Suprapubic skin (tissue), 4 donors: ENCODE measurements around the gene ABTB1. TPM values are rescaled to one million over a fixed set of nuclear protein-coding genes. Genes with fewer than 3 reads are reported as not detected.
"Not testable (repeated sequence)": the region's sequence is repeated elsewhere in the genome, so short reads cannot be mapped to it uniquely, and the experiment has no call there.

Source experiments
- DNase-seq, 2 donors: peaks; one replicate each; pipeline ENCODE4 v3.0.0-alpha.2; 2019; ENCODE audit warnings: low spot score in 2 of 2
- H3K27ac ChIP-seq: fragments of 200-600 bp; sonication (generic); one replicate; pipeline ENCODE4 v1.5.1; 2019
- H3K27me3 ChIP-seq: fragments of 200-600 bp; sonication (generic); one replicate; pipeline ENCODE4 v1.5.1; 2019
- H3K36me3 ChIP-seq: fragments of 200-600 bp; sonication (generic); one replicate; pipeline ENCODE4 v1.5.1; 2019
- H3K4me1 ChIP-seq: fragments of 200-600 bp; sonication (generic); one replicate; pipeline ENCODE4 v1.5.1; 2019
- H3K4me3 ChIP-seq: fragments of 200-600 bp; sonication (generic); one replicate; pipeline ENCODE4 v1.5.1; 2019; ENCODE audit warnings: mild to moderate bottlenecking
- H3K9me3 ChIP-seq: fragments of 200-600 bp; sonication (generic); one replicate; pipeline ENCODE4 v1.5.1; 2019
- EP300 ChIP-seq: sonication (generic); formaldehyde crosslinking; IDR thresholded peaks from one replicate; pipeline ENCODE4 v1.6.1; 2017; ENCODE audit warnings: antibody characterized with exemption
- POLR2A ChIP-seq, 2 donors: fragments of 450-650 bp; IDR thresholded peaks; one replicate each; pipeline ENCODE4 v1.6.1; 2017; ENCODE audit warnings: antibody characterized with exemption in 2 of 2, mild to moderate bottlenecking in 2 of 2, moderate library complexity in 2 of 2
- POLR2AphosphoS5 ChIP-seq, 3 donors: sonication (generic); formaldehyde crosslinking; IDR thresholded peaks; one replicate each; pipeline ENCODE4 v1.6.1; 2017; ENCODE audit warnings: antibody characterized with exemption in 3 of 3
- WGBS: methylation state at CpG from one replicate; pipeline ENCODE4 v1.1.5; 2018; 5-methylcytosine and 5-hydroxymethylcytosine counted together
- total RNA-seq, 4 donors: library from RNA; depleted of rRNA; stranded (reverse); fragments of >200 nt; gene quantifications; one replicate each; pipeline ENCODE4 v1.1.0, GENCODE V29; 2016
- TF ChIP-seq, protein P1 (sequence below), 2 donors: fragments of 200-600 bp in 1 of 2; fragments of 450-650 bp in 1 of 2; sonication (generic) in 1 of 2; IDR thresholded peaks; one replicate each; pipeline ENCODE4 v1.5.1; 2016 to 2019; ENCODE audit warnings: antibody characterized with exemption in 2 of 2, mild to moderate bottlenecking in 1 of 2, moderate library complexity in 1 of 2

ABTB1 gene
- total RNA-seq, 4 donors from 2014 or later: 19.9 to 66.1 (median 35.8) TPM

DNA sequence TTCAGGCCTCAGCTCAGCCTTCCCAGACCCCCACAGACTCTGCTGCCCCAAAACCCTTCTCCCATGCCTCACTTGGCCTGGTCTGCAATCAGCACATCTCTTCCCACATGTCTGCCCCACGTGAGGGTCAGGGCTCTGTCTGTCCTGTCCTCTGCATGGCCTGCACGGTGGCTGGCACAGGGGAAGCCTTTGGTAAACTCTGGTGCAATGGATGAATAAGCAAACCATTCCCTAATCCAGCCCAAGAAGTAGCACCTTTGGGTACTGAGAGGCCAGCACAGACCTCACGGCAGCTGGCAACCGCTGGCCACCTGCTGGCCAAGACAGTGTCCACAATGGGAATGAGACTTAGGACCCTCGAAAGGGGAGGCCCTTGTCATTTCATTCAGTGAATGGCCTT, 27.7 kb downstream of the ABTB1 start:
- peaks cover 56% of the 10 kb centered on the region for H3K4me1 ChIP-seq
- no peak overlapping the region for H3K4me3 ChIP-seq
- H3K27me3 ChIP-seq: no peaks in the 10 kb centered on the region
- H3K36me3 ChIP-seq: no peaks in the 10 kb centered on the region
- no peak for DNase-seq
- 75% methylated on average over 5 of the region's 5 CpGs for WGBS
- TF ChIP-seq, protein P1, sequence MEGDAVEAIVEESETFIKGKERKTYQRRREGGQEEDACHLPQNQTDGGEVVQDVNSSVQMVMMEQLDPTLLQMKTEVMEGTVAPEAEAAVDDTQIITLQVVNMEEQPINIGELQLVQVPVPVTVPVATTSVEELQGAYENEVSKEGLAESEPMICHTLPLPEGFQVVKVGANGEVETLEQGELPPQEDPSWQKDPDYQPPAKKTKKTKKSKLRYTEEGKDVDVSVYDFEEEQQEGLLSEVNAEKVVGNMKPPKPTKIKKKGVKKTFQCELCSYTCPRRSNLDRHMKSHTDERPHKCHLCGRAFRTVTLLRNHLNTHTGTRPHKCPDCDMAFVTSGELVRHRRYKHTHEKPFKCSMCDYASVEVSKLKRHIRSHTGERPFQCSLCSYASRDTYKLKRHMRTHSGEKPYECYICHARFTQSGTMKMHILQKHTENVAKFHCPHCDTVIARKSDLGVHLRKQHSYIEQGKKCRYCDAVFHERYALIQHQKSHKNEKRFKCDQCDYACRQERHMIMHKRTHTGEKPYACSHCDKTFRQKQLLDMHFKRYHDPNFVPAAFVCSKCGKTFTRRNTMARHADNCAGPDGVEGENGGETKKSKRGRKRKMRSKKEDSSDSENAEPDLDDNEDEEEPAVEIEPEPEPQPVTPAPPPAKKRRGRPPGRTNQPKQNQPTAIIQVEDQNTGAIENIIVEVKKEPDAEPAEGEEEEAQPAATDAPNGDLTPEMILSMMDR (IDR thresholded peaks at IDR 0.05): no peak
- TF ChIP-seq POLR2AphosphoS5 (IDR thresholded peaks at IDR 0.05) (no peak), EP300 (no peak), POLR2A (IDR thresholded peaks at IDR 0.05) (no peak)
- no peaks in the 10 kb centered on the region for H3K9me3 ChIP-seq
- H3K27ac ChIP-seq: no peak overlapping the region

DNA sequence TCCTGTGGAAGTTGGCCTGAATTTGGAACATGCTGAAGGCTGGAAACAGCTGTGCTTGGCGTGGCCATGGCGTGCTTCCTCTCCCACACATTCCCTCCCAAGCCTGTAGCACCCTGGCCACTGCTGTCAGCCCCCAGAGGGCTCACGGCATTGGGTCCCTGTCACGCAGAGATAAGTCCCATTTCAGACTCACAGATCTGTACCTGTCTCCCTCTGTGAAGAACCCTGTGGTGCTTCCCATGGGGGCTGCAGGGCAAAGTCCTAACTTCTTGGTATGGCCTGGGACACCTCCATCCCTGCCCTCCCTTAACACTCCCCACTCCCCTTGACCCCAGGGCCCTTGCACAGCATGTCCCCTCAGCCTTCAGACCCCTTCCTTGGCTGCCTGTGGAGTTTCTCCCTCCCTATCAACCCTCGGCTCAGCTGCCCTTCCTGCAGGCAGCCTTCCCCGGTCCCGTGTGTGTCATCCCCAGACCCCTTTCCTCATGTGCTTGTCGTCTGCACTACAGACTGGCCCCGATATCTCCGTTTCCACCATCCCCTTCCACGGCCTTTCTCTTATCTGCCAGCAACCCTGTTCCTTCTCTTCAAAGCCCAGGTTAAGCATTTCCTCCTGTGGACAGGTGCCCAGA, 28.6 kb downstream of the ABTB1 start:
- H3K4me1 ChIP-seq: peaks cover 54% of the 10 kb centered on the region
- H3K4me3 ChIP-seq: no peak overlapping the region
- no peak for TF ChIP-seq EP300
- no peak for TF ChIP-seq POLR2A (IDR thresholded peaks at IDR 0.05)
- TF ChIP-seq, protein P1 (IDR thresholded peaks at IDR 0.05): no peak
- TF ChIP-seq POLR2AphosphoS5 (IDR thresholded peaks at IDR 0.05): no peak
- no peaks in the 10 kb centered on the region for H3K36me3 ChIP-seq
- peak in 1 of 2 donors; percentile 53 for DNase-seq
- 64% methylated on average over 11 of the region's 11 CpGs for WGBS
- no peaks in the 10 kb centered on the region for H3K9me3 ChIP-seq
- no peak overlapping the region for H3K27ac ChIP-seq
- no peaks in the 10 kb centered on the region for H3K27me3 ChIP-seq

DNA sequence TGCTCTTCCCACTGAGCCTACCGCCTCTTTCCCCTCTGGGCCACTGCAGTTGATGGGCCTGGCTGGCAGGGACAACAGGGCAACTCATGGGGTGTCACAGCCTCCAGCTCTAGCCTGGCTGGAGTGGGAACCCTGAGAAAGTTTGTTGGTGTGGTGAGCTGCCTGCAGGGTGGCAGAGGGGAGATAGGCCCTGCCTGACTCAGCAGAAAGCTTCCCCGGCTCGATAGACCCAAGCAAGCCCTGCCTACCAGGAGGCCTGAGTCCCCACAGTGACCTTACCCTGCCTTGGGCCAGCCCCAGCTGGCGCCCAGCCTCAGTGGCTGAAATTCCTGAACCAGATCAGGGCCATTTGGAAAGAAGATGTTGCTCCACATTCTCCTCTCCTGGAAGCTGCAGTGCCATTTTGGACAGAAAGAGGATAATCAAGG, 29.4 kb downstream of the ABTB1 start:
- TF ChIP-seq, protein P1 (IDR thresholded peaks at IDR 0.05): no peak
- no peak for TF ChIP-seq EP300
- TF ChIP-seq POLR2AphosphoS5 (IDR thresholded peaks at IDR 0.05): no peak
- no peak for TF ChIP-seq POLR2A (IDR thresholded peaks at IDR 0.05)
- no peaks in the 10 kb centered on the region for H3K36me3 ChIP-seq
- peak in 1 of 2 donors; percentile 58 for DNase-seq
- H3K27ac ChIP-seq: no peak overlapping the region
- WGBS: 66% methylated on average over 4 of the region's 4 CpGs
- no peak overlapping the region for H3K4me3 ChIP-seq
- H3K27me3 ChIP-seq: no peaks in the 10 kb centered on the region
- no peaks in the 10 kb centered on the region for H3K9me3 ChIP-seq
- H3K4me1 ChIP-seq: peaks cover 52% of the 10 kb centered on the region

DNA sequence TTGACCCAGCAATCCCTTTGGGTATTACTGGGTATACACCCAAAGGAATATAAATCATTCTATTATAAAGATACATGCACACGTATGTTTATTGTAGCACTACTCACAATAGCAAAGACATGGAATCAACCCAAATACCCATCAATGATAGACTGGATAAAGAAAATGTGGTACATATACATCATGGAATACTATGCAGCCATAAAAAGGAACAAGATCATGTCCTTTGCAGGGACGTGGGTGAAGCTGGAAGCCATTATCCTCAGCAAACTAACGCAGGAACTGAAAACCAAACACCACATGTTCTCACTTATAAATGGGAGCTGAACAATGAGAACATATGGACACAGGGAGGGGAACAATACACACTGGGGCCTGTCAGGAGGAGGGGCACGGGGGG, 32.1 kb downstream of the ABTB1 start:
- H3K27ac ChIP-seq, H3K36me3 ChIP-seq, DNase-seq, H3K27me3 ChIP-seq, H3K9me3 ChIP-seq, H3K4me3 ChIP-seq: not testable (repeated sequence)
- H3K4me1 ChIP-seq: peaks cover 33% of the 10 kb centered on the region
- 84% methylated on average over 4 of the region's 4 CpGs for WGBS

DNA sequence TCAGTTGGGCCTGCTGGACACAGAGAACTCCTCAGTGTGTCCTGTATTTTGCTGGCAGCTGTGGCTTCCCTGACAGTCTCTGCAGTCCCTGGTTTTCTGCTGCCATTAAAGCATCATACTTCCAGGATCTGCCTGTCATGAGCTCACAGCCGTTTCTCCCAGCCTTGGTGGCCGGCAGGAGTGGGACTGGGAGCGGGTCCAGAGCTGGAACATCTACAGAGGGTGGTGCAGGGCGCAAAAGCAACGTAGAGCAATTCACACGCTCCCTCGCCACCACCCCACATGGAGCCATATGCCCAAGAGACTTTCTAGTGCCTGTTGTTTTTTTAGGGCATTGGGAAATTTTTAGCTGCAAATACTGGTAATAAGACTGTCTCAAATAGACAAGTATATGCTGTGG, 33.6 kb downstream of the ABTB1 start:
- no peak overlapping the region for H3K4me3 ChIP-seq
- peak overlapping the region; percentile 18 for H3K27ac ChIP-seq
- peaks cover 3% of the 10 kb centered on the region for H3K36me3 ChIP-seq
- no peaks in the 10 kb centered on the region for H3K9me3 ChIP-seq
- TF ChIP-seq POLR2A (IDR thresholded peaks at IDR 0.05) (no peak), EP300 (no peak), POLR2AphosphoS5 (IDR thresholded peaks at IDR 0.05) (no peak)
- TF ChIP-seq, protein P1 (IDR thresholded peaks at IDR 0.05): no peak
- peaks cover 20% of the 10 kb centered on the region for H3K4me1 ChIP-seq
- DNase-seq: peak; percentile 44 to 73
- WGBS: 69% methylated on average over 7 of the region's 7 CpGs
- H3K27me3 ChIP-seq: no peaks in the 10 kb centered on the region
